Mononuclear cell (primary cell): Measurements from ENCODE around the gene CDS1. TPM values are rescaled to one million over a fixed set of nuclear protein-coding genes. Genes with fewer than 3 reads are reported as not detected.

Source experiments
- H3K27me3 ChIP-seq: 2 replicates; pipeline ENCODE4 v1.6.0; 2011; ENCODE audit warnings: low read length, control low read depth; ENCODE audit not compliant: insufficient read depth
- H3K4me1 ChIP-seq: 2 replicates; pipeline ENCODE4 v1.5.1; 2011; ENCODE audit warnings: mild to moderate bottlenecking, low read length, control low read depth; ENCODE audit not compliant: insufficient read depth
- H3K4me3 ChIP-seq: 2 replicates; pipeline ENCODE4 v1.5.1; 2011; ENCODE audit warnings: mild to moderate bottlenecking, low read length, moderate library complexity
- H3K9me3 ChIP-seq: 2 replicates; pipeline ENCODE4 v1.5.1; 2011; ENCODE audit warnings: low read depth, mild to moderate bottlenecking, control low read depth, low read length
- total RNA-seq: library from RNA; depleted of rRNA; stranded (reverse); fragments of >200 nt; gene quantifications from one replicate; pipeline ENCODE4 v1.2.3, GENCODE V29; 2012

The CDS1 gene
- total RNA-seq, 1 donor: 0.42 TPM

- Histone ChIP-seq H3K4me1 (no peaks in the 10 kb centered on the region), H3K27me3 (no peaks in the 10 kb centered on the region), H3K9me3 (no peaks in the 10 kb centered on the region), H3K4me3 (no peak overlapping the region)
These were observed 114.8 kb downstream of the CDS1 start for GRCh38 chr4:84697615-84698201.

GRCh38 chr4:84699001-84699671 lies 116.2 kb downstream of the CDS1 start:
- Histone ChIP-seq H3K9me3 (no peaks in the 10 kb centered on the region), H3K4me3 (no peak overlapping the region), H3K4me1 (no peaks in the 10 kb centered on the region), H3K27me3 (no peaks in the 10 kb centered on the region)

Other genes with a start within 250 kb of the CDS1 start
- not detected for gene NKX6-1, start 83.8 kb upstream of the CDS1 start, total RNA-seq